ENCODE data around the gene THOC7.

GRCh38 chr3:63857311-63857710, 6.3 kb downstream of the THOC7 start:
- TF ChIP-seq CTCF (IDR thresholded peaks at IDR 0.05; ENCODE audit: low read depth, low read length) (no peak), MAX (IDR thresholded peaks at IDR 0.05; ENCODE audit: low read depth, low read length) (no peak), POLR2A (IDR thresholded peaks at IDR 0.05; ENCODE audit: extremely low read depth, insufficient read length) (no peak), MYC (IDR thresholded peaks at IDR 0.05; ENCODE audit: low read depth, low read length) (no peak)
